GM12892 (cell line): ENCODE results near the gene ATOX1.

Experiments
- POLR2A ChIP-seq: IDR thresholded peaks from 2 replicates; pipeline ENCODE4 v1.6.1; 2011; ENCODE audit warnings: low read depth, low read length, control low read depth
- POLR2AphosphoS5 ChIP-seq: IDR thresholded peaks from 2 replicates; pipeline ENCODE4 v1.6.1; 2011; ENCODE audit warnings: low read depth, low read length, control low read depth
- TAF1 ChIP-seq: IDR thresholded peaks from 2 replicates; pipeline ENCODE4 v1.6.1; 2011; ENCODE audit warnings: low read depth, mild to moderate bottlenecking, control low read depth, low read length, borderline replicate concordance

DNA sequence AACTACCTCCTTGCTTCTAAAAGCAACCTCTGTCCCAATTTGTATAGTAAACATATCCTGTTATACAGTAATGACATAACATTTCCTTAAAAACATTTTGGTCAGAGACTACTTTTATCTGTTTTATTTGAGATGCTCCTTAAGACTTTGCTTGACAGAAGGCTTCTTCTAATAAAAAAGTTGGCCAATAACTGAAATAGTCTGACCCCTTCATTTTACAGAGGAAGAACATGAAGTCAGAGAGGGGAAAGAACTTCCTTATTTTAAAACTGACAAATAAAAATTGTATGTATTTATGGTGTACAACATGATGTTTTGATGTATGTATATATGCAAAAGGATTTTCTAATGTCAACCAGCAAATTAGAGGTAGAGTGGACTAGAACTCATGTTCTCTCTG lies 35.9 kb downstream of the ATOX1 start:
- TF ChIP-seq POLR2A (no peak), POLR2AphosphoS5 (no peak), TAF1 (no peak)
